Stimulated activated CD4-positive, alpha-beta T cell treated with anti-CD3 and anti-CD28 coated beads, Interleukin-15, amount 100 ng/mL, for 1 hour (primary cell): ENCODE results near the gene SLPI.

Source experiments
- DNase-seq, 2 donors: peaks; one replicate each; pipeline ENCODE4 v3.0.0-alpha.2; 2020; ENCODE audit warnings: low read depth in 1 of 2, low spot score in 1 of 2

Gene SLPI

GRCh38 chr20:45218636-45219035 is 35.7 kb downstream of the SLPI start:
- no peak for DNase-seq

GRCh38 chr20:45218124-45218523 is 36.2 kb downstream of the SLPI start:
- DNase-seq = no peak

- DNase-seq = no peak
Observed at GRCh38 chr20:45212836-45213235, 41.5 kb downstream of the SLPI start.

- no peak for DNase-seq
Observed at GRCh38 chr20:45211569-45212474, 42.5 kb downstream of the SLPI start.

DNA sequence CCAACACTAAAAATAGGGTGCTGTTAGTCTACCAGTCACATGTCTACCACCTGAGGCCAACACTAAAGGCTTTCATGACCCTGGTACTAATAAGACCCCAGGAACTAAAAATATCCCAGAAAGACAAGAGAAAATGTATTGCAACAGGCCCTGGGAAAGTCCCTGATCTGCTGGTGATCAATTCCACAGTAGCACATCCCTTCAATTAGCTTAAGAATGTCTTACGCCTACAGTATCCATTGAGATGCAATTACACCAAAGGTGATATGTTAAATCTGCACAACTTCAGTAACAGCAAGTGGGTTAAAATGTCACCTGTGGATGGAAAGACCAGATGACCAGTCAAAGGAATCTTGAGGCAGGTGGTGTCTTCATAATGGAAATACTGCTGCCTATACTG is 44.4 kb downstream of the SLPI start:
- DNase-seq = no peak

DNA sequence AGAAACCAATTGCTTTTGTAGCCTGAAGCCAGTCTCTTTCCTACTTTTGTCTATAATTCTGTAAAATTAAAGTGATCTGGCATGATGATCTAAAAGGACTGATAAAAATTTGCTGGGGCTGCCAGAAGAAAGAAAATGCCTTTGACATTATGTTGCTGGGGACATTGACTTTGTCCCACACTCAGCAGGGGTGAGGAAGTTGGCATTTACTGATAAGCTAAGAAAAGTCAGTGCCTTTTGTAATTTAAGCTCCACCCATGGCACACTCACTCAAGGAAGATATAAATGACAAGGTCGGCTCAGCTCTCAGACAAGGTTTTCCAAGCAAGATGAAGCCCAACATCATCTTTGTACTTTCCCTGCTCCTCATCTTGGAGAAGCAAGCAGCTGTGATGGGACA is 47.6 kb downstream of the SLPI start, which contains the start of gene SEMG1:
TSS of gene SEMG1 (plus strand) at position 309 of the 400 bp plus-strand sequence. CDS start at position 330, 21 bp downstream.
- no peak for DNase-seq
